Colonic mucosa (tissue), 4 donors: ENCODE results near the gene CD79B. TPM values are rescaled to one million over a fixed set of nuclear protein-coding genes. Genes with fewer than 3 reads are reported as not detected.
"Not testable (repeated sequence)": the region's sequence is repeated elsewhere in the genome, so short reads cannot be mapped to it uniquely, and the experiment has no call there.

Experiments
- DNase-seq: peaks from one replicate; pipeline ENCODE4 v3.0.0-alpha.2; 2020
- H3K27ac ChIP-seq: fragments of 200-600 bp; one replicate; pipeline ENCODE4 v1.8.0; 2021
- H3K27me3 ChIP-seq: fragments of 200-600 bp; one replicate; pipeline ENCODE4 v1.8.0; 2021
- H3K36me3 ChIP-seq: fragments of 200-600 bp; one replicate; pipeline ENCODE4 v1.8.0; 2021
- H3K4me1 ChIP-seq: fragments of 200-600 bp; one replicate; pipeline ENCODE4 v1.8.0; 2021; ENCODE audit warnings: mild to moderate bottlenecking
- H3K4me3 ChIP-seq: fragments of 200-600 bp; one replicate; pipeline ENCODE4 v1.8.0; 2021
- H3K9ac ChIP-seq, 2 donors: one replicate each; pipeline ENCODE4 v1.7.0; 2013; ENCODE audit warnings: control low read depth in 2 of 2, low read depth in 2 of 2, low read length in 2 of 2
- H3K9me3 ChIP-seq: fragments of 200-600 bp; one replicate; pipeline ENCODE4 v1.8.0; 2021
- intact Hi-C: fragments of 100-400 bp; cut with DNase I; formaldehyde crosslinking; loops from one replicate; pipeline ENCODE4 v1.14.1; 2022
- total RNA-seq, 2 donors: library from RNA; stranded (reverse); fragmentation: NEBNext Ultra II Directional in 1 of 2; extraction: Animal tissue kit (Norgen Biotek cat#: 25700) in 1 of 2; gene quantifications; one replicate each; pipeline ENCODE4 v1.2.1, GENCODE V29; 2021
- TF ChIP-seq, protein P1 (sequence below): fragments of 200-600 bp; IDR thresholded peaks from one replicate; pipeline ENCODE4 v1.8.0; 2022; ENCODE audit warnings: antibody characterized with exemption, mild to moderate bottlenecking
- donor health status: healthy.
- donor health status: DM: no; HTN: no; CAD: no.
- donor health status: DM: no; HTN: no; CAD: no.

The CD79B gene
- total RNA-seq, 2 donors from 2014 or later, result 1.5 to 1.7 TPM

DNA sequence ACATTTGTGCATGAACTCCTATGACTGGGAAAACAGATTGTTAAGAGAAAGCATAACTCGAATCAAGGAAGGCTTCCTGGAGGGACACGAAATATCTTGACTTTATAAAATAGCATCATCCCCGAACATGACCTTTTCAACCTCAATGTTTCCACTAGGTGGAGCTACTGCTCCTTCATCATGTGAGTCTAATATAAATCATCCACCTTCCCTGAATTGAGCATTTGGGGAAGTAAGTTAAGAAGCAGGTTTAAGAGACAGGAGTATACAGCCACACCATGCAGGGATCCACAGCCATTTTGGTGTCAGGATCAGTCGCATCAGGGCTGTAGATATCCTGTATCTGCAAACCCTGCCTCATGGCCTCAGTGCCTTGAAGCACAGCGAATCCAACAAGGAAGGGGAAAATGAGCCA, 28.3 kb downstream of the CD79B start:
- DNase-seq, H3K9me3 ChIP-seq, H3K27ac ChIP-seq, H3K9ac ChIP-seq, H3K4me1 ChIP-seq, H3K4me3 ChIP-seq, intact Hi-C loops, H3K27me3 ChIP-seq, H3K36me3 ChIP-seq: not testable (repeated sequence)
- TF ChIP-seq, protein P1, sequence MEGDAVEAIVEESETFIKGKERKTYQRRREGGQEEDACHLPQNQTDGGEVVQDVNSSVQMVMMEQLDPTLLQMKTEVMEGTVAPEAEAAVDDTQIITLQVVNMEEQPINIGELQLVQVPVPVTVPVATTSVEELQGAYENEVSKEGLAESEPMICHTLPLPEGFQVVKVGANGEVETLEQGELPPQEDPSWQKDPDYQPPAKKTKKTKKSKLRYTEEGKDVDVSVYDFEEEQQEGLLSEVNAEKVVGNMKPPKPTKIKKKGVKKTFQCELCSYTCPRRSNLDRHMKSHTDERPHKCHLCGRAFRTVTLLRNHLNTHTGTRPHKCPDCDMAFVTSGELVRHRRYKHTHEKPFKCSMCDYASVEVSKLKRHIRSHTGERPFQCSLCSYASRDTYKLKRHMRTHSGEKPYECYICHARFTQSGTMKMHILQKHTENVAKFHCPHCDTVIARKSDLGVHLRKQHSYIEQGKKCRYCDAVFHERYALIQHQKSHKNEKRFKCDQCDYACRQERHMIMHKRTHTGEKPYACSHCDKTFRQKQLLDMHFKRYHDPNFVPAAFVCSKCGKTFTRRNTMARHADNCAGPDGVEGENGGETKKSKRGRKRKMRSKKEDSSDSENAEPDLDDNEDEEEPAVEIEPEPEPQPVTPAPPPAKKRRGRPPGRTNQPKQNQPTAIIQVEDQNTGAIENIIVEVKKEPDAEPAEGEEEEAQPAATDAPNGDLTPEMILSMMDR, result peak; percentile 35

DNA sequence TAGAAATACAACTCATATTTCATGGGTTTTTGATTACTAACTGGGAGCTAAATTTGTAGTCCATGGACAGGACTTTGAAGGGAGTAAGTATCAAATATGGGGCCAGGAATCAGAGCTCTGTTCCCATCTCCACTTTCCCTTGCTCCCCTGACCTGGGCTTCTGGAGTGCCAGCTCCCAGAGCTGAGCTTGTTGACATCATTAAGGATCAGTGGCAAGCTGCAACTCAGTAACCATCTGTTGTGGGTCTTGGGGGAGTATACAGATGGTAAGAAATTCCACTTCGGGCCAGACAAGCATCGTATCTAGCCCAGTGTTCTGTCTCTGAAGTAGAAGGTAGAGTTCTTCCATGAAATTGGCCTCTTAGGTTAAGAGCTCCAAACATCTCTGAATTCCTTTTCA, 30.2 kb downstream of the CD79B start:
- H3K9ac ChIP-seq, H3K36me3 ChIP-seq, H3K9me3 ChIP-seq, H3K4me1 ChIP-seq, H3K27me3 ChIP-seq, intact Hi-C loops, DNase-seq, H3K27ac ChIP-seq, H3K4me3 ChIP-seq: not testable (repeated sequence)

GRCh38 chr17:63898899-63899798, 33.0 kb downstream of the CD79B start:
- intact Hi-C loops, DNase-seq: not testable (repeated sequence)

GRCh38 chr17:63896524-63897354, 35.4 kb downstream of the CD79B start, which contains the start of gene CSH1:
Gene CSH1 (minus strand): TSS chr17:63896574. CDS start chr17:63896511, 63 bp downstream.
- H3K4me1 ChIP-seq, H3K27me3 ChIP-seq, H3K36me3 ChIP-seq, H3K27ac ChIP-seq, DNase-seq, intact Hi-C loops, H3K4me3 ChIP-seq, H3K9ac ChIP-seq, H3K9me3 ChIP-seq: not testable (repeated sequence)

More at GRCh38 chr17:63898899-63899798, 33.0 kb downstream of the CD79B start:
- H3K4me1 ChIP-seq, H3K27ac ChIP-seq, H3K9ac ChIP-seq, H3K4me3 ChIP-seq, H3K27me3 ChIP-seq, H3K36me3 ChIP-seq, H3K9me3 ChIP-seq: not testable (repeated sequence)

- H3K36me3 ChIP-seq, H3K9me3 ChIP-seq, intact Hi-C loops, H3K4me1 ChIP-seq, DNase-seq, H3K27me3 ChIP-seq, H3K4me3 ChIP-seq, H3K9ac ChIP-seq, H3K27ac ChIP-seq: not testable (repeated sequence)
Measured at GRCh38 chr17:63894821-63895220, 37.3 kb downstream of the CD79B start.

GRCh38 chr17:63894021-63894420, 38.1 kb downstream of the CD79B start:
- H3K36me3 ChIP-seq, H3K27ac ChIP-seq, H3K27me3 ChIP-seq, intact Hi-C loops, H3K4me1 ChIP-seq, DNase-seq, H3K9me3 ChIP-seq, H3K9ac ChIP-seq, H3K4me3 ChIP-seq: not testable (repeated sequence)

DNA sequence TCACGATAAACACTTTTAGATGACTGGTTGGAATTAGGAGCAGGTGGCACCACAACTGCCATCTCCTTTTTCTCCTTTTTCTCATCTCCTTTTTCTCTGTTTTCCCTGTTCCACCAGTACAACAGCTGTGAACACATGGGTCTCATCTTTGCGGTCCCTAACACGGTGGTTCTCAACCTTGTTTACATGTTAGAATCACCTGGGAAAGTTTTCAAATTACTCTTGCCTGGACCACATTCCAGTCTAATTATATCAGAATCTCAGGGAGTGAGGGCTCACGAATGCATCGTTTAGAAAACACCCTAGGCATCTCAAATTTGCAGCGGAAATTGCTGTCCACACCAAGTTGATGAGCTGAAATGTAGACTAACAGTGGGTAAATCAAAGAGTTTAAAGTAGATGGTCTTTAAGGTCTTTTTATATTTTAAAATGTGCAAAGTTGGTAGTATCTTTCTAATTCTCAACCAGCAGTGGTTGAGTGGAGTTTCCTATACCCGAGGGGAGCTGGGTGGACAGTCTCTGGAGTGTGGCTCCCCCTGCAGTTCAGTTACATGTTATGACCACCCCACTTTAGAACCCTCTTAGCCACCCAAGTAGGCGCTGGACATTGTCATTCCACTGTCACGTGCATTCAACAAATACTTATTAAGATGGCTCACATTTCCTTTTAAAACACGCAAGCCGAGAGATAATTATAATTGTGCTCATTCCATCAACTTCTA, 39.7 kb downstream of the CD79B start:
- DNase-seq, H3K27ac ChIP-seq, H3K27me3 ChIP-seq, H3K36me3 ChIP-seq, intact Hi-C loops, H3K9me3 ChIP-seq, H3K4me3 ChIP-seq, H3K4me1 ChIP-seq, H3K9ac ChIP-seq: not testable (repeated sequence)

DNA sequence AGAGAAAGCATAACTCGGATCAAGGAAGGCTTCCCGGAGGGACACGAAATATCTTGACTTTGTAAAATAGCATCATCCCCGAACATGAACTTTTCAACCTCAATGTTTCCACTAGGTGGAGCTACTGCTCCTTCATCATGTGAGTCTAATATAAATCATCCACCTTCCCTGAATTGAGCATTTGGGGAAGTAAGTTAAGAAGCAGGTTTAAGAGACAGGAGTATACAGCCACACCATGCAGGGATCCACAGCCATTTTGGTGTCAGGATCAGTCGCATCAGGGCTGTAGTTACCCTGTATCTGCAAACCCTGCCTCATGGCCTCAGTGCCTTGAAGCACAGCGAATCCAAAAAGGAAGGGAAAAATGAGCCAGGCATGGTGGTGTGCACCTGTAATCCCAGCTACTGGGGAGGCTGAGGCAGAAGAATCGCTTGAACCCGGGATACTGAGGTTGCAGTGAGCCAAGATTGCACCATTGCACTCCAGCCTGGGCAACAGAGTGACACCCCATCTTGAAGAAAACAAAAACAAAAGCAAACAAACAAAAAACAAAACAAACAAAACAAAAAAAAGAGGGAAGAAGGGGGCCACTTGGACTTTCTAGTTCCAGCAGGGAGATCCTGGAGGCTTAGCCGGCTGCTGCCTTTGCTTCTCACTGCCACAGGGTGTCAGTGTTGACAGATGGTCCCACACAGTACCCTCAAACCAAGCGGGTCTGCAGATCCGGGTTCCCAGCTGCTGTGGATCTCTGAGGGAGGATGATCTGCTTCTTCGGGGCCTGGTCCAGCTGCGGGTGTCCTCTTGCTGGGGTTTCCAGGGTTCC, 42.9 kb downstream of the CD79B start:
- H3K36me3 ChIP-seq, H3K27ac ChIP-seq, H3K9ac ChIP-seq, H3K4me1 ChIP-seq, H3K9me3 ChIP-seq, H3K27me3 ChIP-seq, H3K4me3 ChIP-seq, intact Hi-C loops: not testable (repeated sequence)
- peak; percentile 25 for DNase-seq

DNA sequence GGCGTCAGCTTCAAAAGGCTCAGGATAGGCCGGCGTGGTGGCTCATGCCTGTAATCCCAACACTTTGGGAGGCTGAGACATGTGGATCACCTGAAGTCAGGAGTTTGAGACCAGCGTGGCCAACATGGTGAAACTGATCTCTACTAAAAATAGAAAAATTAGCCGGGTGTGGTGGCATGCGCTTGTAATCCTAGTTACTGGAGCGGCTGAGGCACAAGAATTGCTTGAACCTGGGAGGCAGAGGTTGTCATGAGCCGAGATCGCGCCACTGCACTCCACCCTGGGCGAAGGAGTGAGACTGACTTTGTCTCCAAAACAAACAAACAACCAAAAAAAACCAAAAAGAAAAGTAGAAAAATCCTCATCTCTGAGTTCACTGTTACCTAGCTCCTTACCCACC, 47.0 kb downstream of the CD79B start:
- H3K36me3 ChIP-seq, H3K9ac ChIP-seq, H3K27me3 ChIP-seq, H3K4me1 ChIP-seq, H3K9me3 ChIP-seq, H3K4me3 ChIP-seq, DNase-seq, intact Hi-C loops, H3K27ac ChIP-seq: not testable (repeated sequence)

DNA sequence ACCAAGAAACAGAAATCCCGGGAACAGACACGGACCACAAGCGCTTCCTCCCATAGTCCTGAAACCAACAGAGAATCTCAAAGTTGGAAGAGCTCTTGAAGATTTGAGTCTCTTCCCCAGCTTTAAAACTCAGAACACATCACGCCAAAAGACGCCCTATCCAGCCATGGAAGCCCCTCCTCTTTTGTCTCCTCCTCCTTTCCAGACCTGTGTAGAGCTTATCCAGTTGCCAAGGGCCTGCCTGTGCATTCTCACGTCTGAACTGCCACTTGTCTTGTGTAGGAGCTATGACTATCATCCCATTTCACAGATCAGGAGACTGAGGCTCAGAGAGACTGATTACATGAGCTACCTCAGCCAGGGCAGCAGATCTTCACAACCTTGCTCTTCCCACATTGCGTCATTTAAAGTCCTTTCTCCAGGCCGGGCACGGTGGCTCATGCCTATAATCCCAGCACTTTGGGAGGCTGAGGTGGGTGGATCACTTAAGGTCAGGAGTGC, 49.5 kb downstream of the CD79B start:
- intact Hi-C loops, H3K4me1 ChIP-seq, H3K9ac ChIP-seq, H3K36me3 ChIP-seq, H3K9me3 ChIP-seq, DNase-seq, H3K4me3 ChIP-seq, H3K27me3 ChIP-seq, H3K27ac ChIP-seq: not testable (repeated sequence)
